GM21367 (cell line): Measurements from ENCODE around the gene PPIA.

Source experiments
- ATAC-seq: cut with Tn5 transposase; IDR thresholded peaks from one replicate; pipeline ENCODE4 v1.9.1; 2021; ENCODE audit not compliant: unreplicated experiment

PPIA gene

GRCh38 chr7:44796504-44797328 lies at the start of gene PPIA:
PPIA (plus strand) TSS chr7:44796681; CDS start chr7:44796725, 44 bp downstream.
- peak; percentile 79 for ATAC-seq

DNA sequence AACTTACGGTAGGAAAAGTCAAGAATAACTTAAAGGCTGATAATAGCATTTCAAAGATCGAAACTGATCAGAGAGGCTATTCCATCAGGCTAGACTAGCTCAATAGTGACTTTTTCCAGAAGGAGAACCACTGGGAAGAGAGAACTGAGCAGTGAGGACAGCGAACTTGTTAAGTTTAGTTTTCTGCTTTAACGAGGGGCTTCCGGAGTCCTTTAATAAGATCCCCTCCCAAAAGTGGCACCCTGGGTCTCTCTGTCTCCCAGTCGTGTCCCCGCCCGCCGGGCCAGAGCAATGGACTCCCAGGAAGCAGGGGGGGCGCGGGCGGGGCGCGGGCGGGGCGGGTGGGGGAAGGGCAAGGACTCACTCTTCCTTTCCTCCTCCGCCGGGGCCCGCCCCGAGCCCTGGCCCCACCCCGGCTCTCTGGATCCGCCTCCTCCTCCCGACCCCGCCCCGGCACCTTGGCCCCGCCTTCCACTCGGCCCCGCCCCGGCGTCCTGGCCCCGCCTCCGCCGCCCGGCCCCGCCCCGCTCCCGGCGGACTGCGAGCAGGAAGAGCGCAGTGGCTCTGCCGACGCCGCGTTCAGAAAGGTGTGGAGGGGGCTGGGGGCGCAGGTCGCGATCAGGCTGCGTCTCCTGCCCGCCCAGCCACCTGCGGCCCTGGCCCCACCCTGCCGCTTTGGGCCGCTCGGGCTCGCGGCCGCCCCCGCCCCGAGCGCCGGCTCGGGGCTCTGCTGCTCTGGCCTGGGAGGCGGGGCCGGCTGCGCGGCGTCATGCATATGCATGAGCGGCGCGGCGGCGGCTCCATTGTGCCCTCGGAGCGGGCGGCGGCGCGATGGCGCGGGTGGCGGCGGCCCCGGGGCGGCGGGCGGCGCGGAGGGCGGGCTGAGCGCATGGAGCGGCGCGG lies 48.2 kb upstream of the PPIA start, which contains the start of gene ZMIZ2:
Gene ZMIZ2 (plus strand): TSS at position 803 of the 903 bp plus-strand sequence. CDS start 7,403 bp downstream, outside the sequence.
- peak; percentile 53 for ATAC-seq

GRCh38 chr7:44748948-44749731 lies 47.3 kb upstream of the PPIA start:
- ATAC-seq, result peak; percentile 9

DNA sequence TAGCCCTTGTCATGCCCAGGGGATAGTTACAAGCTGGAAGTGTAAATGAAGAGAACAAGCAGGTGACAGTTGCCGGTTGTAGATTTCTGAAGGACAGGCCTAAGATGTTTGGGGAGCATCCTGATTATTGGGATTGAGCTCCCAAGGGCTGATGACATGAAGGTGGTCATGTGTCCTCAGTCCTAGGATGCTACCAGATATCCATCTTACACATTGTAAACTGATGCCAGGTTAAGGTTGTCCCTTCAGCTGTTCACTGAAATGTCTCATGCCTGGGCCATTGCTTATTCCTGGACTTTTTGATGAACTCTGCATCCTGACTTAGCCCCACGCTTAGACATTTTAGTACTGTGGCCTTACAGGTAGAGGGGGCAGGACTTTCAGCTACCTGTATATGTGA lies 46.5 kb upstream of the PPIA start:
- ATAC-seq, result no peak

GRCh38 chr7:44750424-44750823 lies 46.1 kb upstream of the PPIA start:
- no peak for ATAC-seq

- peak; percentile 43 for ATAC-seq
These were observed 45.4 kb upstream of the PPIA start for GRCh38 chr7:44750921-44751571.

GRCh38 chr7:44752822-44753221 lies 43.7 kb upstream of the PPIA start:
- no peak for ATAC-seq

DNA sequence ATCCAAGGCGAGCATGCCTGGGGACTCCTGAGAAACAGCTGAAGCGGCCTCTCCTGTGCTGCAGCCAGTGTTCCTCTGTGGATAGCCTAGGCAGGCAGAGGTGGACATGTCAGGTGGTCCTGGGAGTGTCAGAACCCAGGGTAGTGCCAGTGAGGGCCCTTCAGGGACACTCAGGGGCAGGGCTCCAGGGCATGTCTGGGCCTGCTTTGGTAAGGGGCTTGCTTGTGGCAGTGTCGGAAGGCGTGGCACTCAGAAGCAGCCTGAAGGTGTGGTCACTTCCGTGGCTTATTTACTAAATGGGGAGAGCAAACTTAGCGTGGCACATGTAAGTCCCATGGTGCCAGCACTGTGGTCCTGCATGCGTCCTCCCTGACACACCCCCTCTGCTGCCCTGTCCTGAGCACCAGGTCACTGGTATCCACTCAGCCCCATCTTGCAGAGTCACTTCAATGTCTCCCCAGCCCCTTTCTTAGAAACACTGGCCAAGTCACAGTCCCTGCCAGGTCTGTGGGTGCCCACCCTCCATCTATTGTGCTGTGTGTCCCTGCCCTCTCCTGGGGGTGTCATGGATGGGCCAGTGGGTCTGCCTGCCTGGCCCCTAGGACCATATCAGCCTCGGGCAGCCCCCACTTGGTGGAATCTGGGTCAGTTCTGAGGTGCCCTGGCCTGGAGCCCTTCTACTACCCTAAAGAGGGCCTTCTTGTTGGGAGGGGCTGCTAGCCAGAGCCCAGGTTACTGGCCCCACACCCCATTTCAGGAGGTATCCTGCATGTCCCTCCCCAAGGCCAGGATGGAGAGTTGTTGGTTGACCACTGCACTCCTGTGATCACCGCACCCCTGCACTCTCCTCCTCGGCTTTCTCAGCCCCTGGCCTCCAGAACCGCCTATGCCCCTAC lies 41.4 kb upstream of the PPIA start:
- ATAC-seq, result no peak

DNA sequence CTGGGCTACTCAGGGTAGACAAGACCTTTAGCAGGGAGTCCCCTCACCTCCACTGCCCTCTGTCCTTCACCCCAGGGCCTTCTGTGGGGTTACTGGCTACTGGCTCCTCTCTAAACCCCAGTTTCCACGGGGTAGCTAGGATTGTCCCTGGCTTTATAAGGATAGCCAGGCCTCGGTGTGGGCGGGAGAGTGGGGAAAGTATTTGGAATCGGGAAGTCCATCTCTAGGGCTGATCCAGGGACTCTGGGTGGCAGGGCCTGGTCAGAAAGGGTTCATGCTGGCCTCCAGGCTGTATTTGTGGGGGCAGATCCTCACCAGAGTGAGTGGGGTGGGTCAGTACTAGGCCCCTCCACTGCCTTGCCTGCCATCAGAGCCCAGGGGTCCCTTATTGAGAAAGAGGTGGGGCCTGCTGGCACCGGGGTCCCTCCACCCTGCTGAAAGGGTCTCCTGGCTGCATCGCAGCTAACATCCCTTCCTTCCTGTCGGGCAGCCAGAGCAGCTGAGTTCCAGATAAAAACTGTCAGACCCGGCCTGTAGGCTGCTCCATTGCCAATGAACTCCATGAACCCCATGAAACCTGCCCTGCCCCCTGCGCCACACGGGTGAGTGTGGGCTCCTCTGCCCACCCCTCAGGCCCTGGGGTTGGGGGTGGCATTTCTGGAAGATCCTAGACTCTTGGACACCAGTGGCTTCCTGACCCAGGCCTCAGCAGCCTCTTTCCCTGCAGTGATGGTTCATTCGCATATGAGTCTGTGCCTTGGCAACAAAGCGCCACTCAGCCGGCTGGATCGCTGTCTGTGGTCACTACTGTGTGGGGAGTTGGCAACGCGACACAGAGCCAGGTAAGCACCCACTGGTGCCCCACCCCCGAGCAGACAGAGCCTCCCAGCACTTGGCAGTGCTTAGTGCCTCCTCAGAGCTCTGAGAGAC lies 40.5 kb upstream of the PPIA start:
- no peak for ATAC-seq

GRCh38 chr7:44756904-44757303 lies 39.6 kb upstream of the PPIA start:
- no peak for ATAC-seq

- no peak for ATAC-seq
These were observed 39.2 kb upstream of the PPIA start for GRCh38 chr7:44757311-44757710.

- no peak for ATAC-seq
These were observed 38.7 kb upstream of the PPIA start for GRCh38 chr7:44757739-44758138.

DNA sequence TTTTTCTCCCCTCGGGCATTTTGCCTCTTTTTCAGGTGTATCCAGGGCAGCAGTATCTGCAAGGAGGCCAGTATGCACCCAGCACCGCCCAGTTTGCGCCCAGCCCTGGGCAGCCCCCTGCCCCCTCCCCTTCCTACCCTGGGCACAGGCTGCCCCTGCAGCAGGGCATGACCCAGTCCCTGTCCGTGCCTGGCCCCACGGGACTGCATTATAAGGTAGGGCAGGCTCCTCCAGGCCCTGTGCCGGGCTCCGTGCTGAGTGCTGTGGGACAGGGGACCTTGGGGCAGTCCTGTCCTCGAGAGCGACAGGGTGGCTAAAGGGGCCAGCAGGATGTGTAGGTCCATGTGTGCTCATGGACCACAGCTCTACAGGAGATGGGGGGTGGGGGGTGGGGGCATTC lies 37.2 kb upstream of the PPIA start:
- ATAC-seq, result no peak

GRCh38 chr7:44760034-44760580 lies 36.4 kb upstream of the PPIA start:
- no peak for ATAC-seq

GRCh38 chr7:44761207-44762161 lies 35.0 kb upstream of the PPIA start:
- ATAC-seq, result no peak

- ATAC-seq, result no peak
These were observed 34.2 kb upstream of the PPIA start for GRCh38 chr7:44762300-44762699.
